Stimulated activated effector memory CD8-positive, alpha-beta T cell treated with anti-CD3 and anti-CD28 coated beads, Interleukin-12 subunit alpha, Interleukin-12 subunit beta, amount 100 ng/mL, for 72 hours (primary cell): ENCODE data around the gene TSC22D4.

ENCODE experiments used
- ATAC-seq: fragments of 150-1000 bp; cut with Tn5 transposase; 2 replicates; pipeline ENCODE4 v1.10.0; 2021
- DNase-seq, 2 donors: peaks; one replicate each; pipeline ENCODE4 v3.0.0; 2021 to 2022; ENCODE audit warnings: low spot score in 2 of 2
- H3K27ac Mint-ChIP-seq: one replicate; pipeline ENCODE4 v1.8.0; 2022; ENCODE audit warnings: mild to moderate bottlenecking, mixed read lengths
- H3K36me3 Mint-ChIP-seq: one replicate; pipeline ENCODE4 v1.8.0; 2022; ENCODE audit warnings: mild to moderate bottlenecking, mixed read lengths
- H3K4me1 Mint-ChIP-seq: one replicate; pipeline ENCODE4 v1.8.0; 2022; ENCODE audit warnings: mixed read lengths
- H3K4me3 Mint-ChIP-seq: one replicate; pipeline ENCODE4 v1.8.0; 2022; ENCODE audit warnings: mild to moderate bottlenecking, mixed read lengths
- H3K9me3 Mint-ChIP-seq: one replicate; pipeline ENCODE4 v1.8.0; 2022; ENCODE audit warnings: mixed read lengths

The TSC22D4 gene

GRCh38 chr7:100432053-100432452, 47.0 kb downstream of the TSC22D4 start:
- ATAC-seq (no peak), DNase-seq (no peak)
- Mint-ChIP-seq H3K4me3 (peak overlapping the region; percentile 95), H3K36me3 (peaks cover 86% of the 10 kb centered on the region), H3K4me1 (peaks cover 71% of the 10 kb centered on the region), H3K27ac (peak overlapping the region; percentile 100), H3K9me3 (no peaks in the 10 kb centered on the region)

GRCh38 chr7:100431286-100431735, 47.7 kb downstream of the TSC22D4 start:
- H3K4me3 Mint-ChIP-seq: peak overlapping the region; percentile 95
- no peaks in the 10 kb centered on the region for H3K9me3 Mint-ChIP-seq
- peaks cover 71% of the 10 kb centered on the region for H3K4me1 Mint-ChIP-seq
- peak overlapping the region; percentile 100 for H3K27ac Mint-ChIP-seq
- ATAC-seq: no peak
- H3K36me3 Mint-ChIP-seq: peaks cover 83% of the 10 kb centered on the region
- DNase-seq: no peak

GRCh38 chr7:100430493-100431285, 48.3 kb downstream of the TSC22D4 start:
- H3K4me1 Mint-ChIP-seq: peaks cover 71% of the 10 kb centered on the region
- no peaks in the 10 kb centered on the region for H3K9me3 Mint-ChIP-seq
- H3K4me3 Mint-ChIP-seq: peak overlapping the region; percentile 95
- peaks cover 79% of the 10 kb centered on the region for H3K36me3 Mint-ChIP-seq
- ATAC-seq (peak; percentile 1), DNase-seq (no peak)
- H3K27ac Mint-ChIP-seq: peak overlapping the region; percentile 100

DNA sequence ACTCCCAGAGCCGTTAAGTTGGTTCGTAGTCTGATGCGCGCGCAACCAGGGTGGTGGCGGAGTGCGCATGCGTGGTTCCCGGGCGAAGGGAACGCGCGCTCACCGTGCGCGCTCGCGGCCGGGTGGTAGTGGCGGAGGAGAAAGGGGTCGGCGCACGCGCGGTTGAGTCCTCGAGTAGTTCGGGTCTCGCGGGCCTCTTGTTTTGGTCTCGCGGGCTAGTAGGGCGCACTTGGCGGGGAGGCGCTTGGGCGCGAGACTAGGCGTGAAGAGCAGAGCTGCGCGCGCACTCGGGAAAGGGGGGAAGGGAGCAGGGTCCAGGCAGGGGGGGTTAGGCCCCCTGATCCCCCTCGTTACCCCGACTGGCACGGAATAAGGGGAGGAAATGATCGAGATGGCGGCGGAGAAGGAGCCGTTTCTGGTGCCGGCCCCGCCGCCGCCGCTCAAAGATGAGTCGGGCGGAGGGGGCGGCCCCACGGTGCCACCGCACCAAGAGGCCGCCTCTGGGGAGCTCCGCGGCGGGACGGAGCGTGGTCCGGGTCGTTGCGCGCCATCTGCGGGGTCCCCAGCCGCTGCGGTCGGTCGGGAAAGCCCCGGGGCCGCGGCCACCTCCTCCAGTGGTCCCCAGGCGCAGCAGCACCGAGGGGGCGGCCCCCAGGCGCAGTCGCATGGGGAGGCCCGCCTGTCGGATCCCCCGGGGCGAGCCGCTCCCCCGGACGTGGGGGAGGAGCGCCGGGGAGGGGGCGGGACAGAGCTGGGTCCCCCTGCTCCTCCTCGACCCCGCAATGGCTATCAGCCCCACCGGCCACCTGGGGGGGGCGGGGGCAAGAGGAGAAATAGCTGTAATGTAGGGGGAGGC, 49.1 kb downstream of the TSC22D4 start, which contains the start of gene MEPCE:
MEPCE (plus strand) TSS at position 195 of the 856 bp plus-strand sequence; CDS start at position 383, 188 bp downstream.
- Mint-ChIP-seq H3K4me1 (peaks cover 66% of the 10 kb centered on the region), H3K27ac (peak within 1 kb of the TSS; percentile 100), H3K4me3 (peak within 1 kb of the TSS; percentile 95), H3K9me3 (no peaks in the 10 kb centered on the region), H3K36me3 (peaks cover 71% of the 10 kb centered on the region)
- ATAC-seq (peak; percentile 61), DNase-seq (peak; percentile 97 to 100)

DNA sequence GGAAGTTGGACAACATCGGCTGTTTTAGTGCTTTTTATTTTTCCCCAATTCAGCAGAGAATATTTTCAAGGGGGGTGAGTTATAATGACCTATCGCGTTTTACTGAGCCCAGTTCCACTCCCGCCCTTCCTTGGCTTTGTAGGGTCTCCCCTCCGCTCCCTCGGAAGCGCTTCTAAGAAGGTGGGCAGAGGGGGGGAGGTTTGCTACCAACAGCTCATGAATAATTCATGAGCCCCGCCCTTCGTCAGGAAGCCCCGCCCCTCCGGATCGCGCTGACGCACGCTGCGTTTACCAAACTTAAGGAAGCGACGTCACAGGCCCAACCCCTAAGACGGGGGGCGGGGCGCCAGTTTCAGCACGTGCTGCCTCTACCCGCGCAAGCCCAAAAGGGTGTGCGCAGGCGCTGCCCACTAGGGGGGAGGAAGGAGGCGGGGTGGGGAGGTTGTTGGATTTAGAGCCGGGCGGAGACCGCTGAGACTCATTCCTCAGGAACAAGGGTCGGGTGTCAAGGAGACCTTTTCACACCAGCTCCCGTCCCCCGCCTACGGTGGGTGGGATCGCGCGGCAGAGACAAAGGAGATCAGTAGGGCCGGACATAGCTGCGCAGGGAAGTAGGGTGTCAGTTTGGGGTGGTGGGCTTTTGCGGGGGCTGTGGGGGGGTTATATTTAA, 49.9 kb downstream of the TSC22D4 start:
- Mint-ChIP-seq H3K36me3 (peaks cover 64% of the 10 kb centered on the region), H3K4me1 (peaks cover 58% of the 10 kb centered on the region), H3K27ac (peak overlapping the region; percentile 100), H3K4me3 (peak overlapping the region; percentile 95), H3K9me3 (no peaks in the 10 kb centered on the region)
- DNase-seq: peak; percentile 100
- peak; percentile 71 for ATAC-seq

- no peaks in the 10 kb centered on the region for H3K9me3 Mint-ChIP-seq
- H3K27ac Mint-ChIP-seq: peak within 1 kb of the TSS; percentile 100
- peak within 1 kb of the TSS; percentile 95 for H3K4me3 Mint-ChIP-seq
- peaks cover 51% of the 10 kb centered on the region for H3K4me1 Mint-ChIP-seq
- DNase-seq: peak; percentile 97 to 99
- H3K36me3 Mint-ChIP-seq: peaks cover 57% of the 10 kb centered on the region
- ATAC-seq: peak; percentile 68
These were observed 50.6 kb downstream of the TSC22D4 start, which contains the start of gene ZCWPW1 for GRCh38 chr7:100428199-100428966. Gene ZCWPW1 (minus strand): TSS chr7:100428703. CDS start chr7:100420649, 8,054 bp downstream.

- peaks cover 51% of the 10 kb centered on the region for H3K36me3 Mint-ChIP-seq
- peaks cover 46% of the 10 kb centered on the region for H3K4me1 Mint-ChIP-seq
- DNase-seq (no peak), ATAC-seq (no peak)
- peak overlapping the region; percentile 95 for H3K4me3 Mint-ChIP-seq
- no peaks in the 10 kb centered on the region for H3K9me3 Mint-ChIP-seq
- H3K27ac Mint-ChIP-seq: peak overlapping the region; percentile 100
These were observed 51.2 kb downstream of the TSC22D4 start for GRCh38 chr7:100427762-100428198.

DNA sequence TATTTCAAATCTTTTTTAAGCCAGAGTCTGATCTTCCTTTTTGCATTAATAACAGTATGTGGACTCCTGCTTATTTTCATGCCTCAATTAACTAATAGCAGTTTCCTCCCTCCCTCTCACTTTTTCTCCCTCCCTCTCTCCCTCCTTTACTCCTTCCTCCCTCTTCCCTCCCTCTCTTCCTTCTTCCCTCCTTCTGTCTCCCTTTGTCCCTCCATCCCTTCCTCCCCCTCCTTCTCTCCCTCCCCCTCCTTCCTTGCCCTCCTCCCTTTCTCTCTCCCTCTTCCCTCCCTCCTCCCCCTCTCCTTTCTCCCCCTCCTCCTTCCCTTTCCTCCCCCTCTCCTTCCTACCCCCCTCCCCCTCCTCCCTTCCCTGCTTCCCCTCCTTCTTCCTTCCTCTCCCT, 52.5 kb downstream of the TSC22D4 start:
- peaks cover 38% of the 10 kb centered on the region for H3K36me3 Mint-ChIP-seq
- no peak for DNase-seq
- no peak overlapping the region for H3K4me3 Mint-ChIP-seq
- H3K27ac Mint-ChIP-seq: no peak overlapping the region
- peaks cover 33% of the 10 kb centered on the region for H3K4me1 Mint-ChIP-seq
- no peak for ATAC-seq
- H3K9me3 Mint-ChIP-seq: no peaks in the 10 kb centered on the region

DNA sequence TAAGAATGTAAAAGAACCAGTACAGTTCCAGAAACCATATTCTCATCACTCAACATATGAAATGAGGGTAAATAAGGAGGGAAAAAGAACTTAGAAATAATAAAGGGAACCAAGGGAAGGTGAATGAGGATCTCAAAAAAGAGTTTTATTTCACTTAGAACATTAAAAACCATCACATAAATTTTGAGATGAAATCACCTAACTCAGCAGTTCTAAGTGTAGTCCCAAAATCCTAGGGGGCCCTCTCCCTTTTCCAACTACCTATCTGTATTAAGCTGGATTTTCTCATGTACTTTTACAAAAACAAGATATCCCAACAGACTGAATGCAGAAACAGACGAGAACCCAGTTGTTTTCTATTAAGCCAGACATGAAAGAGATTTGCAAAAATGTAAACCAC, 53.7 kb downstream of the TSC22D4 start:
- H3K9me3 Mint-ChIP-seq: no peaks in the 10 kb centered on the region
- no peak overlapping the region for H3K27ac Mint-ChIP-seq
- H3K4me3 Mint-ChIP-seq: no peak overlapping the region
- no peak for DNase-seq
- H3K4me1 Mint-ChIP-seq: peaks cover 22% of the 10 kb centered on the region
- H3K36me3 Mint-ChIP-seq: peaks cover 26% of the 10 kb centered on the region
- no peak for ATAC-seq

DNA sequence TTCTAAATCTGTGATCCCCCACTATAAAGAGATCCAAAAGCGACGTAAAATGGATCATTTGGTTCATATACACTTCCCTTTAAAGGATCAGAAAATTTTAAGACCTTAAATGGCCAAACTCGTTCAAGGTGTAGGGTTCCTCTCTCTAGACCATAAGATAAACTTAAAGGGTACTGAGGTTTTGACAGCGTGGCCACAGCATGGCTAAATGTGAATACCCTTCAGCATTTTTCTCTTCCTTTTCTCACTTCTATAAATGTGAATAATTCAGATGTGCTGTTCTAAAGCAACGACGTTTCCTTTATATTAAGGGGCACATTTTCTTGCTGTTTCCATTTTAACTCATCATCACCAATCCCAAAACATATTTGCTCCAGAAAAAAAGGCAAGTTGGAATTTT, 55.7 kb downstream of the TSC22D4 start:
- ATAC-seq (no peak), DNase-seq (no peak)
- peaks cover 6% of the 10 kb centered on the region for H3K4me1 Mint-ChIP-seq
- H3K9me3 Mint-ChIP-seq: no peaks in the 10 kb centered on the region
- H3K36me3 Mint-ChIP-seq: peaks cover 6% of the 10 kb centered on the region
- H3K27ac Mint-ChIP-seq: no peak overlapping the region
- no peak overlapping the region for H3K4me3 Mint-ChIP-seq

- ATAC-seq (no peak), DNase-seq (no peak)
- no peak overlapping the region for H3K4me3 Mint-ChIP-seq
- no peaks in the 10 kb centered on the region for H3K4me1 Mint-ChIP-seq
- peak overlapping the region; percentile 47 for H3K27ac Mint-ChIP-seq
- H3K9me3 Mint-ChIP-seq: no peaks in the 10 kb centered on the region
- no peaks in the 10 kb centered on the region for H3K36me3 Mint-ChIP-seq
These were observed 59.3 kb downstream of the TSC22D4 start for GRCh38 chr7:100419660-100420226.

- Mint-ChIP-seq H3K9me3 (no peaks in the 10 kb centered on the region), H3K27ac (peak overlapping the region; percentile 47), H3K4me1 (no peaks in the 10 kb centered on the region), H3K36me3 (no peaks in the 10 kb centered on the region), H3K4me3 (no peak overlapping the region)
- DNase-seq (no peak), ATAC-seq (no peak)
These were observed 59.9 kb downstream of the TSC22D4 start for GRCh38 chr7:100418930-100419659.
